NOMO-1 treated with dmso at 0.1 percent for 144 hours (cell line): ENCODE measurements around the gene MAST2.
"Not testable (repeated sequence)": the region's sequence is repeated elsewhere in the genome, so short reads cannot be mapped to it uniquely, and the experiment has no call there.

Experiments
- DNase-seq: peaks from one replicate; lab custom pipeline; 2025; ENCODE audit not compliant: unreplicated experiment; lab: John Stamatoyannopoulos, UW

Gene MAST2

DNA sequence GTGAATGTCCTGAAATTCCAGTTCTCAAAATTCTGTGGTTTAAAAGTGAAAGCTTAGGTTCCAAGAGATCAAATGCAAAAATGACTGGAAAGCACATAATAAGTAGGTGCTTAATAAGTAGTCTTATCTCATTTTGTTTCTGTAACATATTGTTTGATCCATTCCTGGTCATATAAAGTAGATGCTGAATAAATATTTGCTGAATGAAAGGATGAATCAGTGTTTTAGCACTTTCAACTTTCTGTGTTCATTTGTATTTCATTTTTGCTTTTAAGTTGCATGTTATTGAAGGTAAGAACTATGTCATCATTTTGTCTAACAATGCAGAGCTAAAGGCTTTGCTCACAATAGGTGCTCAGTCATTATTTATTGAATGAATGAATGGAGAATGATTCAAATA lies 6.3 kb downstream of the MAST2 start:
- no peak for DNase-seq

DNA sequence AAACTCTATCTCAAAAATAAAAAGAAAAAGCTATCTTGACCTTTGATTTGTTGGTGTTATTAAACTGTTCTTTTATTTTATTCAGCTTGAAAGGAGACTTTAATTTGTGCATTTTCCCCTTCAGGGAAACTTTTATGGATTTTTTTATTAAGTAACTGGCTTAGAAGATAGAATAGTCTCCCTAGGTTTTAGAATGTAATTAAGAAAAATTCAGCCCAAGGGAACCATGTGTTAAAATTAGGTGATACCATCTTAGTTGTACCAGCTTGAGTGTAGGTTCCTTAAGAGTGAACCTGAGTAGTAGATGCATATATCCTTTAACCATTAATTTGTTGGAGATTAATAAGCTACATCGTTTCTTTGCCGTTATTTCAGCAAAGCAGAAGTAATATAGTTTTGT lies 11.4 kb downstream of the MAST2 start:
- DNase-seq: no peak

DNA sequence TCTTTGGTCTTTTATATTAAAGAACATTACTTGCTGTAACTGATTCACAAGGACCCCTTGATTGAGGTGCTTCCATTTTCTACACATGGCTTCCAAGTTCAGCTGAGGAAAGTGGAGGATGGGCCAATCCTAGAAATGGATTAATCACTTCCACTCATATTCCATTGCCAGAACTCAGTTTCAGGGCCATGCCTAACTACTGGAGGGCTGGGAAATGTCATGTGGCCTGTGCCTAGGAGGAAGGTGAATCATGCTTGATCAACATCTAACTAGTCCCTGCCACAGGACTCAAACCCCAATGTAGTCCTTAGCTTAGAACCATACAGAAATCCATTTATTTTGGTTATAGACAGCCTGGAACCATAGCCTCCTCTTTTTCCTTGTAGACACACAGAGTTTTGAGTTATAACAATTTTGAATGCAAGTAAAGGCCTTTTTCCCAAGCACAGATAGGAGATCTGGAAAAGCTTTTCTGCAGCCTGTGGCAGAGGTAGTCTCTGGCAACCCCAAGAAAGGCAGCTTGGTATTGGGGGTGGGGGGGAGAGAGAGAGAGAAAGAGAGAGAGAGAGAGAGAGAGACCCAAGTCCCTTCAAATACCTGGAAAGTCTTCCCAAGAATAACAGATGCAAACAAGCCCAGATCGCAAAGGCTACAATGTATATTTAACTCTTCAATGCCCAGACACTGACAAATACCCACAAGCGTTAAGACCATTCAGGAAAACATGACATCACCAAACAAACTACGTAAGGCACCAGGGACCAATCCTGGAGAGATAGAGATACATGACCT lies 12.5 kb downstream of the MAST2 start:
- no peak for DNase-seq

DNA sequence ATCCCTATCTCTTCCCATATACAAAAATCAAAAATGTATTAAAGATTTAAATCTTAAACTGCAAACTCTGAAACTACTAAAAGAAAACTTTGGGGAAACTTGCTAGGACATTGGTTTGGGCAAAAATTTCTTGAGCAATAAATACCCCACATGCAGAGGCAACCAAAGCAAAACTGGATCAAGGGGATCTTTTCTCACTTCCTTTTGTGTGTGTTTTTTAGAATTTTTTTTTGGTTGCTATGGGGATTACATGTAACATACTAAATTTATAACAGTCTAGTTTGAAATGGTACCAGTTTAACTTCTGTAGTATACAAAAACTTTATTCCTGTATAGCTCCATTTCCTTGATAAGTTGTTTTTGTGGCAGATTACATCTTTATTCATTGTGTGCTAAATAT lies 16.8 kb downstream of the MAST2 start:
- DNase-seq: no peak

DNA sequence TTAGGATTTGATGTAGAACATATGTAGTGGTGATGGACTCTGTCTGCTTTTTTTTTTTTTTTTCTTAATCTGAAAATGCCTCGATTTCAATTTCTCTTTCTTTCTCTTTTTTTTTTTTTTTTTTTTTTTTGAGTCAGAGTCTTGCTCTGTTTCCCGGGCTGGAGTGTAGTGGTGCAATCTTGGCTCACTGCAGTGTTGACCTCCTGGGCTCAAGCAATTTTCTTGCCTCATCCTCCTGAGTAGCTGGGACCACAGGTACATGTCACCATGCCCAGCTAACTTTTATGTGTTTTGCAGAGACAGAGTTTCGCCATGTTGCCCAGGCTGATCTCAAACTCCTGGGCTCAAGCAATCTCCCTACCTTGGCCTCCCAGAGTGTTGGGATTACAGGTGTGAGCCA lies 17.4 kb downstream of the MAST2 start:
- DNase-seq: no peak

DNA sequence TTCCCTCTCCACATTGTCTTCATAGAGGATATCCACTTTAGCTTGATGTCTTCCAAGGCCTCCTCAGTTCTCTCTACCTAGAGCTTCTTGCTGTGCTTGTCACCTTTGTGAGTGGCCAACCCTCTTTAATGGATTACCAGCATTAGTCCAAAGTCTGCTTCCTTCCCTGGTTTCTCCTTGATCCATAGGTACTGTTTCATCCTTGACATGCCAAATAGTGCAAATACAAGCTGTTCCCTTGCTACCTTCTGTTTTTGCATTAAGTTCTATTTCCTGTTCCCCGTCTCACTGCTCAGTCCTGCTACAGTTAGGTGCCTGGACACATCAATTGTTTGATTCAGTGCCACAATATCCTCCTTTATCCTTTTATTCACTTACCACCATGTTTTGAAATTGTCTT lies 19.2 kb downstream of the MAST2 start:
- DNase-seq: no peak

DNA sequence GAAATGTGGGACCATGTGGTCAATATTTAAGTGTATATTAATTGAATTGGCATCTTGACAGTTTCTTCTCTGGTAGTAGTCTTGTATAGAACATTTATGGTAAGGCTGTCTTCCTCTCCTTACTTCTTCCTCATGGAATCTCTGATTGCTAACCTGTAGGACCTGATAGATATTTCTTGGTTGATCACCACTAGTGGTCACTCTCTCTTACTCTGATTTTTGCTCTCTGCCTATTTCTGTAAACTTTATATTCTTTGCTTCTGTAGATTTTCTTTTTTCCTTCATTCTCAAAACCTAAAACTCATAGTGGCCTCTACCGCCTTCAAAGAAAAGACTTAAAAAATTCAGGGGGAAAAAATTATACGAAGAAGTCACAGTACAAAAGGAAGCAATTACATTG lies 21.2 kb downstream of the MAST2 start:
- no peak for DNase-seq

DNA sequence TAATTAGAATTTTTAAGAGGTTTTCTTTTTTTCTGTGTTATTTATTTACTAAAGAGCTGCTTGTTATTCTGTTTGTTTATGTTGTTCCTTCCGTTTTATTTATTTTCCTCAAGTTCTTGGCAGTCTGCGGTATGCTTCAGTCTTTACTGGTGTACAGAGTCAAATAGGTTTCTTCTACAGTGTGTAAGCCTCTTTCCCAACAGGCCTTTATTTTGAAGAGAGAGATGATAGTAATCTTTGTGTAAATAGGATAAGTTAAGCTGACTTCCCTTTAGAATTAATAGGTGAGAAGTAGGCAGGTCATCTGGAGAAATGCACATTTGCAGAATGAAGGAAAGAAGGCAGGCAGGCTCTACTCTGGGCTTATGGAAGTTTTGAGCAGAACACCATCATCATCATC lies 23.8 kb downstream of the MAST2 start:
- no peak for DNase-seq

DNA sequence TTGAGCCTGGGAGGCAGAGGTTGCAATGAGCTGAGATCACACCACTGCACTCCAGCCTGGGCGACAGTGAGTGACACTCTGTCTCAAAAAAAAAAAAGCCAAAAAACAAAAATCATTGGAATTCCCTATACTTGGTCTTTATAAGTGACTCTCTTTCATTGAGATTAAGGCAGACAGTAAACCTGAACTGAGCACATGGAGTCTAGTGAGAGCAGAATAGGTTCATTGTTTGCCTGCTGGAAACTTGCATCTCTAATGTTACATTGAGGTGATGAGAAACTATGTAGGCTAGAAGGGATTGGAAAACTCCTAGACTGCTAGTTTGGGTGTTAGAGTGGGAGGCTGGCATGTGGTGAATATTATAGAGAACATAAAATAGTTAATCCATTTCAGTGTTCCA lies 25.4 kb downstream of the MAST2 start:
- DNase-seq: no peak

DNA sequence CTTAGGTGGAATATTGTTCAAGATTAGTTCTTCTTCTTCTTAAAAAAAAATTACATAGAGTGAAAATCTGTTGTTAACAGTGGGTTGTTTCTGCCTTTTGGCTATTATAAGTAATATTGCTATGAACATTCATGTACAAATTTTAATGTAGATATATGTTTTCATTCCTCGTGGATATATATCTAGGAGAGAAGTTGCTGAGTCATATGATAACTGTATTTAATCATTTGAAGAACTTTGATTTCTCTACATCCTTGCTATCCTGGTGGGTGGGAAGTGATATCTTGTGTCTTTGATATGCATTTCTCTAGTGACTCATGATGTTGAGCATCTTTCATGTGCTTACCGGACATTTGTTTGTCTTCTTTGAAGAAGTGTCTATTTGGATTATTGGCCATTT lies 29.9 kb downstream of the MAST2 start:
- no peak for DNase-seq

DNA sequence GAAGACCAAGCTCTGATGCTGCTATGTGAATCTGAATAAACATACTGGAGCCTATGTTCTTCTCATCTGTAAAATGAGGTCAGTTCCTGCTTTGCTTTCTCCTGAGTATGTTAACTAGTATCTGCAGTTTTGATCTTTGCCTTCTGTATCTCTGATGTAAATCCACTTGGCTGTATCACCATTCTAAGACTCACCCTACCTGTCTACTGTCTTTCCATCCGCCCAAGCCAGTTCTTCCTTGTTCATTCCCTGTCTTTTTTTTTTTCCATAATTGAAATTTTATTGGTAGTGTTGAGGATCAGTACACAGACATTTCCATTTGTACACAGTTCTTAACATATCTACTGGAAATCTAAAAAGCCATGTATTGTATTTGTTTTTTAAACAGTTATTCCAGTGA lies 31.3 kb downstream of the MAST2 start:
- DNase-seq: no peak

DNA sequence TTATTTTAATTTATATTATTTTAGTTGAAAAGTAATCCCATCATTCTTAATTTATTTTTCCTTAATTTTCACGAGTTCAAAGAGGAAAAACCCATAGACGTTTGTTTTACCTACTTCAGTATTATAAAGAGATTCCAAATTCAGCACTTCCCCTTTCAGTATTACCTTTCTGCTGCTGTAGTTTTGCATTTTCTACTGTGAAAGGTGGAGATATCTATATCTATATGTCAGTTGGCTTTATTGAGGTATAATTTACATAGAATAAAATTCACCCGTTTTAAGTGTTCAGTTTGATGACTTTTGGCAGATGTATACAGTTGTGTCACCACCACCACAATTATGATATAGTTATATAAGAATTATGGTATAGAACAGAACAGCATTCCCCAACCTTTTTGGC lies 33.0 kb downstream of the MAST2 start:
- DNase-seq: no peak

DNA sequence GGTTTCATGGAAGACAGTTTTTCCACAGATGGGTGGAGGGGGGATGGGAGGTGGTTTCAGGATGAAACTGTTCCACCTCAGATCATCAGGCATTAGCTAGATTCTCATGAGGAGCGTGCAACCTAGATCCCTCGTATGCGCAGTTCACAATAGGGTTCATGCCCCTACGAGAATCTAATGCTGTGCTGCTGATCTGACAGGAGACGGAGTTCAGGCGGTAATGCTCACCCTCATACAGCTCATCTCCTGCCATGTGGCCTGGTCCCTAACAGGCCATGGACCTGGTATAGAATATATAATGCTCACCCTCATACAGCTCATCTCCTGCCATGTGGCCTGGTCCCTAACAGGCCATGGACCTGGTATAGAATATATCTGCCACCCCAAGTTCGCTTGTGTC lies 33.4 kb downstream of the MAST2 start:
- not testable (repeated sequence) for DNase-seq

DNA sequence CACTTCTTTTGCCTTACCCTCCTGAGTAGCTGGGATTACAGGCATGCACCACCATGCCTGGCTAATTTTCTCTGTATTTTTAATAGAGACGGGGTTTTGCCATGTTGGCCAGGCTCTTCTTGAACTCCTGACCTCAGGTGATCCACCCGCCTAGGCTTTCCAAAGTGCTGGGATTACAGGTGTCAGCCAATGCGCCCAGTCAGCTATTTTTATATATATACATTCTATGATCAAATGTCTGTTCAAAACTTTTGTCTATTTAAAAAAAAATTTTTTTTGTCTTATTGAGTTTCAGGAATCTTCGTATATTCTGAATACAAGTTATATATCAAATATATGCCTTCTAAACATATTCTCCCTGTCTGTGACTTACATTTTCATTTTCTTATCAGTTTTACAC lies 34.9 kb downstream of the MAST2 start:
- DNase-seq: not testable (repeated sequence)

DNA sequence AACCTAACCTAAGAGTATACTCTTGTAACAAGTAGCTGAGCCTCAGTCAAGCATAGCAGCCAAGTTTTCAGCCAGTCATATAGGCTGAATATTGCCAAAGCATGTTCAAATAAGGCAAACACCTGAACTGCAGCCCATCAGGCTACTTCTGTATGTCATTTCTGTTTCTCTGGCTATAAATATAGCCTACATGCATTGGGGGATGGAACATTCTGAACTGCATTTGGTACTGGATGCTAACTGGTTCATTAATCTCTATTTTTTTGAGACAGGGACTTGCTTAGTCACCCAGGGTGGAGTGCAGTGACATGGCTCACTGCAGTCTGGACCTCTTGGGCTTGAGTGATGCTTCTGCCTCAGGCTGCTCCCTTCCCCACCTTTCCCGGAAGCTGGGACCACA lies 37.3 kb downstream of the MAST2 start:
- DNase-seq: no peak

DNA sequence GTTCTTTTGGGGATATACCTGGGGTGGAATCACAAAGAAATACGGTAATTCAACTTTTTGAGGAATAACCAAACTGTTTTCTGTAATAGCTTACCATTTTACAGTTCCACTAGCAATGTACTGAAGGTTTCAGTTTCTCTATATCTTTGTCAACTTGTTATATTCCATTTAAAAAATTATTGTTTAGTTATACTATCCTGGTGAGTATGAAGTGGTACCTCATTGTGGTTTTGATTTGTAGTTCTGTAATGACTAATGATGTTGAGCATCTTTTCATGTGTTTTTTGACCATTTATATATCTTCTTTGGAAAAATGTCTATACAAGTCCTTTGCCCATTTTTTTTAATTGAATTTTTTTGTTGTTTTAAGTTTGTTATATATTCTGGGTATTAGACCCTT lies 39.4 kb downstream of the MAST2 start:
- DNase-seq: no peak

DNA sequence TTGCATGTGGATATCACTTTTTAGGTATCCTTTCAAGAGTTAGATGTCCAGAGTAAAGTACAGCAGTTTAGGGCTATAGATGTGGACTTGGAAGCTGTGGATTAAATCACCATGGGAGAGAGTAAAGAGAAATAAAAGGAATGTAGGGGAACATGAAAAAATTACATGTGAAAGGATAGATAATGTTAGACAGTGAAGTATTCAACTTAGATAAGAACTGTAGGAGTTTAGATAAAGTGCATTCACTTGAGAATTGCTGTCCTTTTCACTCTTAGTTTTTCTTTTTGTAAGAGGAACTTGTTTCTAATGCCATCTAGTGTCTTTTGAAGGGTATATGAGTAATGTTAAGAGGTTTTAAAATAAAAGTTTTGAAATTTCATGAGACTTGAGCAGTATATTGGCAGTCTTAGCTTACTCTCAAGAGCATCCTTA lies 40.1 kb downstream of the MAST2 start:
- DNase-seq: peak; percentile 10

DNA sequence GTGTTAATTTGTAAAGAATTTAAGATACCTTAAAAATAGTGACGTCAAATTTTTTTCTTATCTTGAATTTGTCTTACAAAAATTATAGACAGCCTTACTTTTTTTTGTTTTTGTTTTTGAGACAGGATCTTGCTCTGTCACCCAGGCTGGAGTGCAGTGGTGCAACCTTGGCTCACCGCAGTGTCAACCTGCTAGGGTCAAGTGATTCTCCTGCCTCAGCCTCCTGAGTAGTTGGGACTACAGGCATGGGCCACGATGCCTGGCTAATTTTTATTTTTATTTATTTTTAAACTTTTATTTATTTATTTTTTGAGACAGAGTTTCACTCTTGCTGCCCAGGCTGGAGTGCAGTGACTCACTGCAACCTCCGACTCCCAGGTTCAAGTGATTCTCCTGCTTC lies 40.6 kb downstream of the MAST2 start:
- DNase-seq: not testable (repeated sequence)

DNA sequence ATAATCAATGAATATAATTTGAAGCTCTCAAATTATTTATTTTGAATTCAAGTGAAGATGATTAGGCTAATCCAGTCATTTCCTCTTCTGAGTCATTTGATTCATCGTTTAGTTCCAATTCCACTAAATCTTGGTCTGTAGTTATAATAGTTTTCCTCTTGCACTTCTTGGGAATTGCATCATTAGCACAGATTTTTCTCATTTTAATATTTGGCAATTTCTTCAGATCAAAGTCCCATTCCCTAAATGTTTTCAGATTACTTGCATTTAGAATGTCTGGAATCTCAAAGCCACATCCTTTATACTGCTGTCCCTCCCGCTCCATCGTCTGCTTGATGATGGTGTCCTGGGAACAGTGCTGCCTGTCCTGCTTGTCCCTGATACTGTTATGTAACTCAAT lies 43.5 kb downstream of the MAST2 start:
- DNase-seq: no peak

DNA sequence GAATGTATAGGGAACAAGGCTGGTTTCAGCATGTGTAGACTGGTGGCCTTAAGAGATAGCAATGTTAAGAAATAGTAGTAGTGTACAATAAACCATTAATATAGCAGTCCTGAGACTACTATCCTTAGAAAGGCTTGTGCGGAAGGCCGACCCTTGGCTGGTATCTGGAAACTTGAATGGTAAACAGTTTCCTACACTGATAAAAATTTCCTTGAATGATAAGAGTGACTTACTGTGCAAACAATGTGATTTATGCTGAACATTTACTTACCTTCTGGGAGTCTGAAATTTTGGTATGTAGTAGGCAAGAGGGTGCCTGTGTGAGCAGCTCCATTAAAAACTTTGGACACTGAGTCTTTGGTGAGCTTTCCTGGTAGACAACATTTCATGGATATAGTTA lies 44.7 kb downstream of the MAST2 start:
- no peak for DNase-seq

DNA sequence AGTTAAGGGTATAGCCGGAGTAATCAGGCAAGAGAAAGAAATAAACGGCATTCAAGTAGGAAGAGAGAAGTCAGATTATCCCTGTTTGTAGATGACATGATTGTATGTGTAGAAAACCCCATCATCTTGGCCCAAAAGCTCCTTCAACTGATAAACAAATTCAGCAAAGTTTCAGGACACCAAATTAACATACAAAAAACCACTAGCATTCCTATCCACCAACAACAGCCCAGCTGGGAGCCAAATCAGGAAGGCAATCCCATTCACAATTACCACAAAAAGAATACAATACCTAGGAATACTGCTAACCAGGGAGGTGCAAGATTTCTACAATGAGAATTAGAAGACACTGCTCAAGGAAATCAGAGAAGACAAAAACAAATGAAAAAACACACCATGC lies 45.3 kb downstream of the MAST2 start:
- no peak for DNase-seq

DNA sequence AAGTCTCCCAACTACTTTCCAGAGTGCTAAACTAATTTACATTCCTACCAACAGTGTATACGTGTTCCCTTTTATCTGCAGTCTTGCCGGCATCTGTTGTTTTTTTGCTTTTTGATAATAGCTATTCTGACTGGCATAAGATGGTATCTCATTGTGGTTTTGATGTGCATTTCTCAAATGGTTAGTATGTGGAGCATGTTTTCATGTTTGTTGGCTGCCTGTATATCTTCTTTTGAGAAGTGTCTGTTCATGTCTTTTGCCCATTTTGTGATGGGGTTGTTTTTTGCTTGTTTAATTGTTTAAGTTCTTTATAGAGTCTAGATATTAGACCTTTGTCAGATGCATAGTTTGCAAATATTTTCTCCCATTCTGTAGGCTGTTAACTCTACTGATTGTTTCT lies 46.6 kb downstream of the MAST2 start:
- no peak for DNase-seq

DNA sequence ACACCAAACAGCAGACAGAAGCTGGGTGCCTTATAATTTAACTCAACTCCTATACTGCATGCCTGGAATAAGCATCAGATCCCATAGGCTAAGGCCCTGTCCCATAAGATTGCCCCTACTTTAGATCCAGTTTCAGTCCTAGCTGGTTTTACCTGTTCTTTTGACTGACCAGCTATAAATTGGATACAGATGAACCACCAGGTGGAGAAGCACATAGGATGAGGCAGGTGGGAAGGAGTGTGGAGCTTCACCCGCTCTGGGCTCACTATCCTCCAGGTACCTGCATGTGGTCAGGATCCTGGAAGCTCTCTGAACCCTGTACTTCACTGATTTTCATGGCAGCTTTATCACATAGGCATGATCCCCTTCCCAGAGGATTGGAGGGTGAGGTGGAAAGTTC lies 51.3 kb downstream of the MAST2 start:
- DNase-seq: no peak
